ENCODE results near the gene MMP14. TPM values are rescaled to one million over a fixed set of nuclear protein-coding genes. Genes with fewer than 3 reads are reported as not detected.
"Not testable (repeated sequence)": the region's sequence is repeated elsewhere in the genome, so short reads cannot be mapped to it uniquely, and the experiment has no call there.

MMP14 gene
- total RNA-seq = 109 TPM

- ATAC-seq = peak; percentile 47
Observed at GRCh38 chr14:22836301-22837113, at the start of gene MMP14. Gene MMP14 (plus strand): TSS chr14:22836585. CDS start chr14:22836818, 233 bp downstream.

- no peak for ATAC-seq
Observed at GRCh38 chr14:22786685-22787084, 49.7 kb upstream of the MMP14 start.

GRCh38 chr14:22791301-22791700 lies 45.1 kb upstream of the MMP14 start:
- no peak for ATAC-seq

GRCh38 chr14:22792158-22792557 lies 44.2 kb upstream of the MMP14 start:
- ATAC-seq = no peak

GRCh38 chr14:22793550-22793949 lies 42.8 kb upstream of the MMP14 start:
- ATAC-seq = not testable (repeated sequence)

GRCh38 chr14:22793976-22794375 lies 42.4 kb upstream of the MMP14 start:
- ATAC-seq = no peak

- no peak for ATAC-seq
Observed at GRCh38 chr14:22794551-22794951, 41.8 kb upstream of the MMP14 start.

- no peak for ATAC-seq
Observed at GRCh38 chr14:22796087-22796707, 40.2 kb upstream of the MMP14 start.

- no peak for ATAC-seq
Observed at GRCh38 chr14:22797017-22797917, 39.1 kb upstream of the MMP14 start.

GRCh38 chr14:22798528-22798927 lies 37.9 kb upstream of the MMP14 start:
- ATAC-seq = no peak

- ATAC-seq = no peak
Observed at GRCh38 chr14:22800346-22800745, 36.0 kb upstream of the MMP14 start.

- no peak for ATAC-seq
Observed at GRCh38 chr14:22801716-22802115, 34.7 kb upstream of the MMP14 start.

- ATAC-seq = no peak
Observed at GRCh38 chr14:22802860-22803686, 33.3 kb upstream of the MMP14 start.

GRCh38 chr14:22803687-22803974 lies 32.8 kb upstream of the MMP14 start:
- ATAC-seq = no peak

GRCh38 chr14:22805235-22805634 lies 31.1 kb upstream of the MMP14 start:
- ATAC-seq = not testable (repeated sequence)

- no peak for ATAC-seq
Observed at GRCh38 chr14:22807432-22808087, 28.8 kb upstream of the MMP14 start.

- ATAC-seq = no peak
Observed at GRCh38 chr14:22808388-22809209, 27.8 kb upstream of the MMP14 start.

- ATAC-seq = no peak
Observed at GRCh38 chr14:22811722-22812121, 24.7 kb upstream of the MMP14 start.

- no peak for ATAC-seq
Observed at GRCh38 chr14:22812744-22813143, 23.6 kb upstream of the MMP14 start.

- ATAC-seq = peak; percentile 8
Observed at GRCh38 chr14:22813145-22813544, 23.2 kb upstream of the MMP14 start.

- no peak for ATAC-seq
Observed at GRCh38 chr14:22814373-22814772, 22.0 kb upstream of the MMP14 start.
